GM21529 (cell line): ENCODE results near the gene ELAVL3.
"Not testable (repeated sequence)": the region's sequence is repeated elsewhere in the genome, so short reads cannot be mapped to it uniquely, and the experiment has no call there.

Experiments used
- ATAC-seq: cut with Tn5 transposase; IDR thresholded peaks from one replicate; pipeline ENCODE4 v1.9.1; 2021; ENCODE audit not compliant: unreplicated experiment

Gene ELAVL3

GRCh38 chr19:11410682-11411081, 70.2 kb downstream of the ELAVL3 start:
- no peak for ATAC-seq

- ATAC-seq, result no peak
Measured at GRCh38 chr19:11408591-11408990, 72.3 kb downstream of the ELAVL3 start.

- not testable (repeated sequence) for ATAC-seq
Measured at GRCh38 chr19:11406703-11407236, 74.1 kb downstream of the ELAVL3 start.

- ATAC-seq, result no peak
Measured at GRCh38 chr19:11405846-11406643, 74.8 kb downstream of the ELAVL3 start.

- ATAC-seq, result no peak
Measured at GRCh38 chr19:11404588-11405222, 76.1 kb downstream of the ELAVL3 start.

GRCh38 chr19:11401808-11402543, 78.9 kb downstream of the ELAVL3 start:
- ATAC-seq, result no peak
